Measurements from ENCODE around the gene PDIA6.

The PDIA6 gene

GRCh38 chr2:10812362-10813162 lies at the start of gene PDIA6:
Gene PDIA6 (minus strand): TSS chr2:10812785. CDS start chr2:10812696, 89 bp downstream.
- H3K4me3 ChIP-seq (ENCODE audit: low read depth, low read length), result peak within 1 kb of the TSS; percentile 92
- TF ChIP-seq CTCF (IDR thresholded peaks at IDR 0.05; ENCODE audit: insufficient read depth, low read depth, low read length, missing control alignments), result no peak
- DNase-seq (ENCODE audit: low read depth), result peak; percentile 98

- no peak overlapping the region for H3K4me3 ChIP-seq (ENCODE audit: low read depth, low read length)
- DNase-seq (ENCODE audit: low read depth), result no peak
- no peak for TF ChIP-seq CTCF (IDR thresholded peaks at IDR 0.05; ENCODE audit: insufficient read depth, low read depth, low read length, missing control alignments)
Measured at GRCh38 chr2:10862330-10862729, 49.7 kb upstream of the PDIA6 start.

GRCh38 chr2:10861765-10862164 lies 49.2 kb upstream of the PDIA6 start:
- TF ChIP-seq CTCF (IDR thresholded peaks at IDR 0.05; ENCODE audit: insufficient read depth, low read depth, low read length, missing control alignments), result no peak
- no peak for DNase-seq (ENCODE audit: low read depth)
- no peak overlapping the region for H3K4me3 ChIP-seq (ENCODE audit: low read depth, low read length)

- H3K4me3 ChIP-seq (ENCODE audit: low read depth, low read length), result no peak overlapping the region
- DNase-seq (ENCODE audit: low read depth), result no peak
- no peak for TF ChIP-seq CTCF (IDR thresholded peaks at IDR 0.05; ENCODE audit: insufficient read depth, low read depth, low read length, missing control alignments)
Measured at GRCh38 chr2:10860814-10861325, 48.3 kb upstream of the PDIA6 start.

GRCh38 chr2:10860081-10860813 lies 47.7 kb upstream of the PDIA6 start:
- no peak overlapping the region for H3K4me3 ChIP-seq (ENCODE audit: low read depth, low read length)
- no peak for TF ChIP-seq CTCF (IDR thresholded peaks at IDR 0.05; ENCODE audit: insufficient read depth, low read depth, low read length, missing control alignments)

GRCh38 chr2:10859278-10859677 lies 46.7 kb upstream of the PDIA6 start:
- no peak for TF ChIP-seq CTCF (IDR thresholded peaks at IDR 0.05; ENCODE audit: insufficient read depth, low read depth, low read length, missing control alignments)
- no peak for DNase-seq (ENCODE audit: low read depth)
- no peak overlapping the region for H3K4me3 ChIP-seq (ENCODE audit: low read depth, low read length)

More at GRCh38 chr2:10860081-10860813, 47.7 kb upstream of the PDIA6 start:
- DNase-seq (ENCODE audit: low read depth), result no peak

Measured in GM12865 (cell line).